Measurements from ENCODE around the gene CDX2. TPM values are rescaled to one million over a fixed set of nuclear protein-coding genes. Genes with fewer than 3 reads are reported as not detected.

Gene CDX2
- total and polyA plus RNA-seq, 9 donors, result 0.02 to 0.26 (median 0.12) TPM; not detected in 6

GRCh38 chr13:27926644-27927434, 42.3 kb downstream of the CDX2 start:
- 2% methylated on average over 35 of the region's 35 CpGs for WGBS, 3 donors
- H3K27me3 ChIP-seq, result peaks cover 4% of the 10 kb centered on the region
- intact Hi-C loops (cut with DNase I), result no loop called here

GRCh38 chr13:27925220-27925991, 43.7 kb downstream of the CDX2 start:
- Histone ChIP-seq H3K9me3 (no peaks in the 10 kb centered on the region), H3K27ac (no peak overlapping the region), H3K4me1 (ENCODE audit: insufficient read depth) (peaks cover 1% of the 10 kb centered on the region), H3K4me3 (no peak overlapping the region), H3K27me3 (peaks cover 4% of the 10 kb centered on the region), H3K36me3 (no peaks in the 10 kb centered on the region)
- intact Hi-C loops (cut with DNase I), result no loop called here
- DNase-seq, result no peak
- WGBS, 3 donors, result 17 to 19% (median 19%) methylated on average over 9 of the region's 9 CpGs
- TF ChIP-seq POLR2A (IDR thresholded peaks at IDR 0.05) (no peak), CTCF (IDR thresholded peaks at IDR 0.05) (no peak), EP300 (IDR thresholded peaks at IDR 0.05) (no peak)

More at GRCh38 chr13:27926644-27927434, 42.3 kb downstream of the CDX2 start:
- Histone ChIP-seq H3K36me3 (no peaks in the 10 kb centered on the region), H3K4me1 (ENCODE audit: insufficient read depth) (no peaks in the 10 kb centered on the region), H3K9me3 (no peaks in the 10 kb centered on the region), H3K4me3 (no peak overlapping the region), H3K27ac (no peak overlapping the region)
- TF ChIP-seq POLR2A (IDR thresholded peaks at IDR 0.05) (no peak), CTCF (IDR thresholded peaks at IDR 0.05) (no peak), EP300 (IDR thresholded peaks at IDR 0.05) (no peak)
- DNase-seq, result no peak

- intact Hi-C loops (cut with DNase I), result no loop called here
Observed at GRCh38 chr13:27924529-27925141, 44.5 kb downstream of the CDX2 start.

GRCh38 chr13:27923794-27924528, 45.2 kb downstream of the CDX2 start:
- Histone ChIP-seq H3K36me3 (no peaks in the 10 kb centered on the region), H3K9me3 (no peaks in the 10 kb centered on the region), H3K27me3 (peaks cover 4% of the 10 kb centered on the region), H3K27ac (no peak overlapping the region), H3K4me1 (ENCODE audit: insufficient read depth) (peaks cover 1% of the 10 kb centered on the region), H3K4me3 (no peak overlapping the region)
- TF ChIP-seq EP300 (IDR thresholded peaks at IDR 0.05) (no peak), POLR2A (IDR thresholded peaks at IDR 0.05) (no peak), CTCF (IDR thresholded peaks at IDR 0.05) (no peak)
- DNase-seq, result no peak
- 3% methylated on average over 48 of the region's 48 CpGs for WGBS, 3 donors
- intact Hi-C loops (cut with DNase I), result no loop called here

More at GRCh38 chr13:27924529-27925141, 44.5 kb downstream of the CDX2 start:
- TF ChIP-seq POLR2A (IDR thresholded peaks at IDR 0.05) (no peak), EP300 (IDR thresholded peaks at IDR 0.05) (no peak)
- Histone ChIP-seq H3K4me1 (ENCODE audit: insufficient read depth) (peaks cover 1% of the 10 kb centered on the region), H3K9me3 (no peaks in the 10 kb centered on the region), H3K27me3 (peaks cover 4% of the 10 kb centered on the region), H3K4me3 (no peak overlapping the region), H3K27ac (no peak overlapping the region), H3K36me3 (no peaks in the 10 kb centered on the region)
- DNase-seq, result no peak
- 2 to 3% (median 3%) methylated on average over 44 to 46 of the region's 46 CpGs for WGBS, 3 donors

All from ovary (tissue), 9 donors.